NCI-H2107 treated with DMSO at 0.1 percent for 48 hours (cell line): ENCODE results near the gene KCNK15.

Source experiments
- DNase-seq: peaks from one replicate; lab custom pipeline; 2025; ENCODE audit not compliant: unreplicated experiment; lab: John Stamatoyannopoulos, UW

Gene KCNK15

DNA sequence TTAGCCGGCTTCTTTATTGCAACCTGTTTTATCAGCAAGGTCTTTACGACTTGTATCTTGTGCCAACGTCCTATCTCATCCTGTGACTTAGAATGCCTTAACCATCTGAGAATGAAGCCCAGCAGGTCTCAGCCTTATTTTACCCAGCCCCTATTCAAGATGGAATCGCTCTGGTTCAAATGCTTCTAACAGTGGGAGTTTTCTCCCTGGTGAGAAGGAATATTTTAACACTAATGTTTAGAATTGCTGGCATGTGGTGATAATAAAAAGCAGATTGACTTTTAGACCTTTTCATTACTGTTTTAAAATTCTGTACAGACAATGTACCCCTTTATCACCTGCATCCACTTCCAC, 9.9 kb upstream of the KCNK15 start:
- DNase-seq: no peak

DNA sequence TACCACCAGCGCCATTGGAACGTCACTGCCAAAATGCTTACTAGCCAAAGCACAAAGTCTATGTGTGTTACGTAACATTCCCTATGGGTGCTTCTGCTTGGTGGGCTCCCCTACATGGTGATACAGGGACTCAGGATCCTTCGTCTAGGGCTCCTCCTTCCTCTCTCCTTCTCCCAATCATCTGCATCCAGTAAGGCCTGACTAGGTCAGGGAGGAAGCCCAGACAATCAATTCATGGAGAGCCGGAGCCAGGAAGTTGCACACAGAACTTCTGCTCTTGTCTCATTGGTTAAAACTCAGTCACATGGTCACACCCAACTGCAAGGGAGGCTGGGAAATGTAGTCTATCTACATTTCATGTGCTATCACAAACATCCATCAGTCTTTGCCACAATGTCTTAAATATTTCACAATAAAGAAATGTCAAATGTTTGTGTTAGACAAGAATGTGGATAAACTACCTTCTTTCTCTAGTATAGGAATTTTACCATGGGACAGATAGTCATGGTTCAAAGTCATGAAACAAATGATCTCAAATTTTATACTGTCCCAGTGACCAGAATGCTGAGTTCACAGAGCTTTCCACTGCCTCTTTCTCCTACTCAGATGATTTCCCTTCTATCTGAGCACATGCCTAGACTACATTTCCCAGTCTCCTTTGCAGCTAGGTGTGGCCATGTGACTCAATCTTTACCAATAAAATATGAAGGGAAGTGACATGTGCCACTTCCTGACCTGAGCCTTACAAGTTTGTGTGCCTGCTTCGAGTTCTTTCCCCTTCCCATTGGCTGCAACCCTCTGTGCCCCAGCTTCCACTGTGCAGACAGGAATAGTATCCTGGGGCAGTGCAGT, 9.3 kb upstream of the KCNK15 start:
- no peak for DNase-seq

DNA sequence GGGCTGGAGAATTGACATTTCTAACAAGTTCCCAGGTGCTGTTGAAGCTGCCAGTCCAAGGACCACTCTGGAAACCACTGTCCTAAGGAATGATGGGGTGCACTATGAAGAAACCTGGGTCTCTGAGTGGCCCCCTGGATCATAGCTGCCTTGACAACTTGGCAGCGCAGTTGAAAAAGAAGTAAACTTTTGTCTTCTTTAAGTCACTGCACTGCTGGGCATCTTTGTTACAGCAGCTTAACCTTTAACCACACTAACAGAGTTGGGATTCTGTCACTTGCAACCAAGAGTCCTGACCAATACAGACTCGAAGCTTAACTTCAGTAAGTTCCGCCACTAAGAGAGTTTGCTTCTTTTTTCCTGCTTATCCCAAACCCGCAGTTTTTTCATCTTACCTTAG, 8.5 kb upstream of the KCNK15 start:
- DNase-seq: no peak

DNA sequence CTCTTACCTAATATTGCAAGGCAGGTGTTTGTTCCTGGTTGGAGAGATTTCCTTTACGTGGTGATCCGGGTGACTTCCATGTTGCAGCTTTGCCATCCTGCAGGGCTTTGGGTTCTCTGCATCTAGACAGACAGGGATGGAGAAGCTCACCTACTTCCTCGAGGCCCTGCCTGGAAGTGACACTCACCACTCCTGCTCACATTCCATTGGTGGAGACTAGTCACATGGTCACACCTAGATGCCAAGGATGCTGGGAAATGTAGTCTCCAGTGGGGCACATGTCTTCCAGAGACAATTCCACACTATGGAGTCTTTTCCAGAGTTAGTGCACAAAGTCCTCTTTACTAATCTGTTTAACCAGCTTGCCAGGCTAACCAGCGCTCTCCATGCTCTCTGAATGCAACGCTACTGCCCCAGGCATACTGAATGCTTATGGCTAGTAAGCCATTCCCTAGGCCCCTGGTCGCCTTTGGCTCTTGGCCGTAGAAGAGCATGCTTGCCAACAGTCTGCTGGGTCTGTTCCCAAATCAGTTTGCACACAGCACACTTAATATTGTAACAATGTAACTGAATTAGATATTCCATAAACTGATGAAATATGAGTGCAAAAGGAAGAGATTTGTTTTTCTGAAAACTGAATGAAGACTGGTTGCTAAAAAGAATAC, 6.7 kb upstream of the KCNK15 start:
- no peak for DNase-seq

DNA sequence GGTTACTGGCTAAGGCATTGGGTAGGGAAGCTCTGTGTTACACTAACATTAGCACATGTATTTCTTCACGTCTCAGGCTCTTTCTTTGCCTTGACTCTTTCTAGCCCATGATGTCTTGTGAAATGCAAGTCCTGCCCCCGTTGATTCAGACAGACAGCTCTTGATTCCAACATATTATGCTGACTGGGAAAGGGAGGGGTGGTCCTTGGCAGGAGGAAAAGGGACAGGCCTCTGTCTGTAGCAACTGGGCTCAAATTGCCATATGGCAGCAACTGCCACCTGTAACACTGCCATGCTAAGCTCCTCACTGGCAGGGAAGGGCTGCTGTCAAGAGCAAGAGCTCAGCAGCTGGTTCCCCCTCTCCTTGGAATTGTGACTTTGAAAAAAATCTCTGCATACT, 5.7 kb upstream of the KCNK15 start:
- DNase-seq: no peak

DNA sequence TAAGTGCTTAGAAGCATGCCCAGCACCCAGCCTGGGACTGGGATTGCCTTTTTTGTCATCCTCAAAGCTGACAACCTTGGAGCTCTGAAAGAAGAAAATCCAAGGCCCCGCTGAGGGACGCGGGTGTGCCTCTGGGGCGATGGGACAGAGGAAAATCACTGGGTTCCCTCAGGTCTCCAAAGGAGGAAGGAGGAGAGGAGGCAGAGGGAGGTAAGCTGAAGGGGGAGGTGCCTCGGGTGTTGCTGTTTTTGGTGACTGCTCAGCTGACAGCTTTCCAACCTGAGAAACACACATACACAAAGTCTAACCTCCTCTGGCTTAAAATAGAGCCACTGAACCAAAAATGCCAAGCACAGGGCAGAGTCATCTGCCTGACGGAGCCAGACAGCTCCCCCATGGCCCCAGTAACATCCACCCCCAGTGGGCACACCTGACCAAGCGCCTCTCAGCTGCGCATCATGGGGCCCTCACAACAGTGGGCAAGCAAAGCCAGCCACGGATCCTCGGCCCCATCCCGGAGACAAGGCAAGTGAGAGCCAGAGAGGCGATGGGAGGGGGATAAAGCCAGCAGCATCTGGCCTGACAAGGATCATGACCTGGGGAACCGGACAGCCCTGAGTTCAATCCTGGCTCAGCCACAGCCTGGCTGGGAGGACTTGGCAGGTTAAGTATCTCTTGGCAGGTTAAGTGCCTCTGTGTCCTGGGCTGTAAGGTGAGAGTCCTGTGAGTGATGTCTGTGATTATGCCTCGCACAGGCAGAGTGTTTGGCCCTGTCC, 3.2 kb upstream of the KCNK15 start:
- no peak for DNase-seq

DNA sequence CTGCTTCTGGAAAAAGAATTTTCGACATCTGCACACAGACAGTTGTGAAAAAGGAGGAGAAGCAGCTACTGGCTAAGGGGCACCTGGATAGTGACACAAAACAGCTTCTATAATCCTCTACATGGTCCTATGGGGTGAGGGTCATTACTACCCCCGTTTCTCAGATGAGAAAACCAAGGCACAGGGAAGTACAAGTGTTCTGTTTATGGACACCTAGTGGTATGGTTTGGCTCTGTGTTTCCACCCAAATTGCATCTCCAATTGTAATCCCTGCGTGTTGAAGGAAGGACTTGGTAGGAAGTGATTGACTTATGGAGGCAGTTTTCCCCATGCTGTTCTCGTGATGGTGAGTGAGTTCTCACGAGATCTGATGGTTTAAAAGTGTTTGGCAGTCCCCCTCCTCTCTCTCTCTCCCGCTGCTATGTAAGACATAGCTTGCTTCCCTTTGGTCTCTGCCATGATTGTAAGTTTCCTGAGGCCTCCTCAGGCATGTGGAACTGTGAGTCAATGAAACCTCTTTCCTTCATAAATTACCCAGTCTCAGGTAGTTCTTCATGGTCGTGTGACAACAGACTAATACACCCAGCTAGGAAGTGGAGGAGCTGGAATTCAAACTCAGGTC, 2.5 kb upstream of the KCNK15 start:
- DNase-seq: no peak

DNA sequence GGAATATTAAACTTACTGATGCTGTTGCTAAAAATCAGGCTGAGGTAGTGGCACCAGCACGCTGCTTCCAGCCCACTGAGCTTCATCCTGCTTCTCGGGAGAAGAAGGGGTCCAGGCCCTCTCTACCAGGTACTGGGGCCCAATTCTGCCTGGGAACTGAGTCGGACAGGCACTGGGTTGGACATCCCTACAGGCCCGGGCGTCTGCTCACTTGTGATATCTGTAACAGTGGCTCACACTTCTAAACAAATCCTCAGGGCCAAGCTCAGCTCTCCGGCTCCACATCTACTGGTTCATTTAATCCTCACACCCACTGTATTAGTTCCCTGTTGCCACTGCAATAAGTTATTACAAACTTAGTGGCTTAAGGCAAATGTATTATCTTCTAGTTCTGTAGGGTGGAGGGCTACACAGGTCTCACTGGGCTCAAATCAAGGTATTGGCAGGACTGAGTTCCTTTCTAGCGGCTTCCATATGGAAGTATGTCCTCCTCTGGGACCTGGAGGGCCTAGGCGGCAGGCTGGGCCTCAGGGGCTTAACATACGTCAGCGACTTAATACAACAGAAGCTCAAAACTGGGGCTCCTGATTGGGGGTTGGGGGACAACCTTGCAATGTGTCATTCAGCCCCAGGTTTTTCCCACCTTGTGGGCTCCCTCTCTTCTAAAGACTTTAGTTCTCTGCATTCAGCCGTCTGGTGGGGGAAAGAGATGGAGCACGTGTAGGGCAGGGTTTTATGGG, 1.6 kb upstream of the KCNK15 start:
- no peak for DNase-seq

DNA sequence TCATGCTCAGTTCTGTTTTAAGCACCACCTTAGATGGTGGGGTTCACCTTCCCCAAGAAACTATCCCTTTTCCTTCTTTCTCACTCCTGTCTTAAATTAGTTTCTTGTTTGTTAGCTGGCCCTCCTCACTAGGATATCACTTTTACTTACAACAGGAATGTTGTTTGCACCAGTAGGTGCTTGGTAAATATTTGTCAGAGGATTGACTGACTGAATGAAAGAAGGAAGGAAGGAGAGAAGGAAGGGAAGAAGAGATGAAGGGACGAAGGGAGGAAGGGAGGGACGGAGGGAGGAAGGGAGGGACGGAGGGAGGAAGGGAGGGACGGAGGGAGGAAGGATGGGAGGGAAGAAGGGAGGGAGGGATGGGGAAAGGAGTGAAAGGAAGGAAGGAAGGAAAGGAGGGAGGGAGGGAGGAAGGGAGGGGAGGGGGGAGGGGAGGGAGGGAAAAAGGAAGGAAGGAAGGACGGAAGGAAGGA, 505 bp upstream of the KCNK15 start:
- no peak for DNase-seq

DNA sequence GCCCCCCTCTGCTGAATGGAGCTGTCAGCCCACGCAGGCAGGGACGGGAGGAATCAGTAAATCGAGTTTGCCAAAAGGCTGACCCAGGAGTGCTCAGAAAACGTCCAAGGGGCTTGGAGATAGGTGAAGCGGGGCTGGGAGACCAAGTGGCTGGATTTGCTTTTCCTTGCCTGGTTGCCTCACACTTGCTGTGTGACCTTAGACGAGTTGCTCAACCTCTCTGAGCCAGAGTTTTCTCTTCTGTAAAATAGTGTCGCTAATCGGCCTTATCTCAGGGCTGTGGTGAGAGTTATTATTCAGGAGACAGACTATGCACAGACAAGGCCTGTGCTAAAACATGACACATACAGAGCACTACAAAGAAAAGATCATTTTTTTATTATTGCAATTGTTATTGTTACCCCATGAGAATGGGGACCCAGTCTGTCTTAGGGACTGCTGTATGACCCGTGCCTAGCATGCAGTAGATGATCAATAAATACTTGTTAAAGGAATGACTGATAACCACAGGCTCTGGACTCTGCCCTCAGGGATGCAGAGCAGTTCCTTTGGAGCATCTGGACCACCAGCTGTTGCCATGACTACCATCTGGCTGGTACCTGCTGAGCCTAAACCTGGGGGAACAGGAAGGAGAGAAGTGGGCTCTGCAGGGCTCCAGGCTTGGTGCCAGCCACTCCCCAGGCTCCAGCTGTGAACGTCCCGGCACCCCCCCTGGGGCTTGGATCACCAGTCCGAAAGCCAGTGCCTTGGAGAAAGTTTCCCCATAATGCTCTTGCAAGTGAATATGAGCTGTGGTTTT, 901 bp downstream of the KCNK15 start:
- no peak for DNase-seq

DNA sequence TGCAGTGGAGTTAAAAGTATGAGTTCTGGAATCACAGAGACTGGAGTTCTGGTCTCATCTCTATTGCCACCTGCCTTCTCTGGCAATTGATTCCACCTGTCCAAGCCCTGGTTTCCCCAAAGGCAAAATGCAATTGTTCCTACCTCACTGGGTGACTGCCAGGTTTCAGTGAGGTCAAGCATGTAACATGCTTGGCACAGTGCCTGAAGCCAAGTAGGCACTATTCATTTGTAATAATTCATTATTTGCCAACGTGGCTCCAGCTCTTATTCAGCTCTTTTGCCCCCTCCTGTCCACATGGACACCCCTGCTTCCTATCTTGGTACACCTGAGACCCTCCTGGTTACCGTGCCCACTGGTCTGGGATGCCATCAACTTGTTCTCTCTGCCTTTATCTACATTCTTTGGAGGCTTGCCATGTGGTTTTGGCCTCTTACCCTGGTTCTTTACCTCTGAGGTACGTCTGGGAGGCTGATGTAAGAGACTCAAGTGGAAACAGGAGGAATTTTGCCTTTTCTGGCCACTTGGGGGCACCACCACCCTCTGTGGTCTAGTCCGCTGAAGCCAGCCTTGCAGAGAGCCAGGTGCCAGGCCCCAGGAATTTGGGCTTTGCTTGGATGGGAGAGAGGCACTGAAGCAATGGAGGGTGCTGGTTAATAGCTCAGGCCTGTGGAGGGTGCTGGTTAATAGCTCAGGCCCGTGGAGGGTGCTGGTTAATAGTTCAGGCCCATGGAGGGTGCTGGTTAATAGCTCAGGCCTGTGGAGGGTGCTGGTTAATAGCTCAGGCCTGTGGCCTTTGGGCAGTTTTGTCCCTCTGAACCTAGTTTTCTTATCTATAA, 1.7 kb downstream of the KCNK15 start:
- DNase-seq: peak; percentile 59

DNA sequence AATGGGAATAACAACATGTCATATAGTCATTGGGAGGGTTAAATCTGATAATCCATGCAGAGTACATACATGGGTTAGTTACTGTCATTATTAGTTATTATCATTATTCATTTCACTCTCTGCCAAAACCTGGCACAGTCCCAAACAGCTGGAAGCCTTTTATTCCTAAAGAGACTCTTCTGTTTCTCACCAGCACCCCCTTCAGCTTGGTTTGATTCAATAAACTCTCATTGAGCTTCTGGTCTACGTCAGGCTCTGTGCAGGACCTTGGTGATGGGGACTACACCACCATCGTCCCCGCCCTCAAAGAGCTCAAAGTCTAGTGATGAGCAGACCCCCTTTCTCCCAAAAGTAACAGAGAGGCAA, 2.3 kb downstream of the KCNK15 start:
- DNase-seq: no peak

DNA sequence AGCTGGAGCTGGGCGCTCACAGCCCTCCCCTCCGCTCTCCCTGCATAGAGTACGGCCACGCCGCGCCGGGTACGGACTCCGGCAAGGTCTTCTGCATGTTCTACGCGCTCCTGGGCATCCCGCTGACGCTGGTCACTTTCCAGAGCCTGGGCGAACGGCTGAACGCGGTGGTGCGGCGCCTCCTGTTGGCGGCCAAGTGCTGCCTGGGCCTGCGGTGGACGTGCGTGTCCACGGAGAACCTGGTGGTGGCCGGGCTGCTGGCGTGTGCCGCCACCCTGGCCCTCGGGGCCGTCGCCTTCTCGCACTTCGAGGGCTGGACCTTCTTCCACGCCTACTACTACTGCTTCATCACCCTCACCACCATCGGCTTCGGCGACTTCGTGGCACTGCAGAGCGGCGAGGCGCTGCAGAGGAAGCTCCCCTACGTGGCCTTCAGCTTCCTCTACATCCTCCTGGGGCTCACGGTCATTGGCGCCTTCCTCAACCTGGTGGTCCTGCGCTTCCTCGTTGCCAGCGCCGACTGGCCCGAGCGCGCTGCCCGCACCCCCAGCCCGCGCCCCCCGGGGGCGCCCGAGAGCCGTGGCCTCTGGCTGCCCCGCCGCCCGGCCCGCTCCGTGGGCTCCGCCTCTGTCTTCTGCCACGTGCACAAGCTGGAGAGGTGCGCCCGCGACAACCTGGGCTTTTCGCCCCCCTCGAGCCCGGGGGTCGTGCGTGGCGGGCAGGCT, 4.6 kb downstream of the KCNK15 start:
- no peak for DNase-seq

DNA sequence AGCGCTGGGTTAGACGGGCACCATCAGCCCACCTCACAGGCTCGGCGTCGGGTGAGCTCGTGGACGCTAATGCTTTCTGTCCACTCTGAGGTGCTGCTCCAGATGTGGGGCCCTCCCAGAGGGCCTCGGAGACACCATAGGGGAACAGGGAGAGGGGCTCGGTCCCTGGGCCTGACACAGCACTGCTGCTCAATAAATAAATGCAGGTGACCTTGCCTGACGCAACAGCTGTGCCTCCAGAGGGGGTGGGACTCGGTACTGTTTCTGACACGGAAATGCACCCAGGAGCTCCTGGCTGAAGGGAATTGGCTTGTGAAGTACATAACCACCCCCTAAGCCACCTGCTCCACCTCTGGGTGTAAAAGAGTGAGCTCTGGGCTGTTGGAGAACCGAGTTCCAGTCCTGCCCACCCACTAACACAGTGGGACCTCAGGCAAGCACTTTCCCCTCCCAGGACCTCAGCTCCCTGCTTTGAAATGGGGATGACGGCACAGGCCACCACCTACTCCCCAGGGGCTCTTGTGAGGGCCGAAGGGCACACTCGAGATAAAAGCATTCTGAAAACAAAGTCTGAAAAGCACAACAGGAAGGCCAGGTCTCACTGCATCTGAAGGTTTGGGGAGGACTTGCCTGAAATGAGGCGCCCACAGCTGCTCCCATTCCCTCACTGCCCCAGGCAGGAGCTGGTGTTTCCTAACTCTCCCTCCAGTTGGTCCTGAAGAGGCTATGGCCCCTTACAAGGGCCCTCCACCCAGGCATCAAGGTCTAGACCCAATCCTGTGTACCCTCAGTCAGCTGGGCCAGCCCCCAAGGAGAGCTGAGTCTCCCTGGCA, 6.7 kb downstream of the KCNK15 start:
- no peak for DNase-seq

DNA sequence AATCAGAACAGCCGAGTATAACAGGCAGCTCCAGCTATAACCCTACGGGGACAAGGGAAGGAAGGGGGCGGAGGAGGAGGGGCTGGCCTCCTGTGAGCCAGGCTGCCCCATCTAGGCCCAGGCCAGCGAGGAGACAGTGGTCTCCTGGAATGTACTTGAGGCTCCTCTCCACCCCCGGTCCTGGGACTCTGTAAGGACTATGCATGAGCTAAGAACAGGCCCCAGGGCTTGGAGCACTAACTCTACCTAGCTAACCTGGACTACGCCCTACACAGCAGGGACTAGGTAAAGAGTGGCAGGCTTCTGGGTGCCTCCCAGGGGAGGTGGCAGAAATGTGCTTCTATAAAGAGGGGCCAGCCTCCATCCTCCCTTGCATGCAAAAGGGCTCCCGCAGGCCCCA, 8.9 kb downstream of the KCNK15 start:
- no peak for DNase-seq

DNA sequence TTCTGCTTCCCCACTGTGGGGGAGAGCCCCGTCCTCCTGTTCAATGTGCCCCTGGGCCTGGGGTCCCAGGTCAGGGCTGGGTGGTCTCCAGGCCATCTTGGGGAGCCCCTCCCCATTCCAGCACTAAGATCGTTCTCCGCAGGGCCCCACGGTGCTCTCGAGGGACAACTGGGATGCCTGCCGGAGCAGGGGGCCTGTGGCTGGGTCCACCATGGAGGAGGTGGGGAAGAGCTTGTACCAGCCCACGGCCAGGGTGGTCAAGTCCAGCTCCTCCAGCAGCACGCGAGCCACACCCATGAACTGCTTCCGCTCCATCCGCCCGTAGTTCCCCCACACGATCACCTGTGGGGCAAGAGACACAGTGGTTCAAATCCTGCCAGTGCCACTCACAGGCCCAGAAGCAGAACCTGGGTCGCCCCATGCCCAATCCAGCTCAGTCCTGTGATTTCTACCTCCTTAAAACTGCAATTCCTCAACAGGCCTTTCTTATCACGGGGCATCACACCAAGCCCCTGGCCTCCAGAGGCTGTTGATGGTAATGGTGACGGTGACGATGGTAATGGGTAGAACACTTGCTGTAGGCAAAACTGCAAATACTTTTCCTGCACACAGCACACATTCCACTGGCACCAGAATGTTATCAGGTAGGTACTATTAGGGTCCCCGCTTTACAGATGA, 10.5 kb downstream of the KCNK15 start:
- no peak for DNase-seq

DNA sequence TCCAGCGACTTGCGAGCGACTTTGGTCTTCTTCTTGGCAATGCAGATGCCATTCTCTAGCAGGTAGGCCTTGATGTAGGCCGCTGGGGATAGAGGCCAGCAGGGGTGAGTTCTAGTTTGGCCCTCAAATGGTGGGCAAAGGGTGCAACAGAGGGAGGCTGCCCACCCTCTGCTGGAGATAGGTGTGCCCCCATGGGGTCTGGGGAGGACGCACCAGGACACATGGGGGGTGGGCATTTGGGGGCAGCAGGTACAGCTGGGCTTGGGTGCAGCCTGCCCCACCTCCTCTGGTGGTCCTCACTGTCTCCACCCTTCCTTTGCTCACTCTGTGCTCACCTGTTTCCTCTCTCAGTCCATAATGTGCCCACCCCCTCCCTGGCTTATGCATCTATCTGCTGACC, 11.3 kb downstream of the KCNK15 start:
- no peak for DNase-seq
